Frontal cortex (tissue), 4 donors: ENCODE measurements around the gene OR5H6. TPM values are rescaled to one million over a fixed set of nuclear protein-coding genes. Genes with fewer than 3 reads are reported as not detected.
"Not testable (repeated sequence)": the region's sequence is repeated elsewhere in the genome, so short reads cannot be mapped to it uniquely, and the experiment has no call there.

Experiments
- DNase-seq, 2 donors: peaks; one replicate each; pipeline ENCODE4 v3.0.0; 2012; ENCODE audit warnings: low spot score in 2 of 2
- FAIRE-seq: peaks from 2 replicates; lab custom pipeline; 2012; peaks lifted over from hg19 to GRCh38; lab: Jason Lieb, UNC
- total RNA-seq: library from RNA; depleted of rRNA; stranded (reverse); fragments of >200 nt; gene quantifications from one replicate; pipeline ENCODE4 v1.2.3, GENCODE V29; 2014
- donor health status: control.
- donor health status: control.
- donor health status: control.

OR5H6 gene
- total RNA-seq: not detected

DNA sequence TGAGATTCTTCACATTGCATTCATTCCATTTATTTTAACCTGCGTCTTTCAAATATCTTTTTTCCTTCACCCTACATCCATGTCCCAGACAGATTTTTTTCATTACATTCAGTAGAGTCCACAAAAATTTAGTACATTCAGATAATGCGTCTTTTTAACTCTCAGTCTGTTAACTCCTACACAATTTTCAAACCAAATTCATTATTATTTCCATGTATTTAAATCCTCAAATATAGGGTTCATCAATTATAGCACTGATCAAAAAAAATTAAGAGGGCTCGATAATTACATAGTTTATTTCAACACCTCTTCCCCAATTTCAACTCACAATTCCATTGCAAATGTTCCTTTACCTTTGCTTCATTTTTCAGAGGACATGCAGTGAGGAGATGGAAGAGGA is at the start of gene OR5H6:
Gene OR5H6 (plus strand): TSS at position 301 of the 400 bp plus-strand sequence. CDS start 89 bp downstream, at position 390.
- FAIRE-seq (no peak), DNase-seq (no peak)

- no peak for FAIRE-seq
- no peak for DNase-seq
Observed at GRCh38 chr3:98215051-98215450, 49.0 kb upstream of the OR5H6 start.

DNA sequence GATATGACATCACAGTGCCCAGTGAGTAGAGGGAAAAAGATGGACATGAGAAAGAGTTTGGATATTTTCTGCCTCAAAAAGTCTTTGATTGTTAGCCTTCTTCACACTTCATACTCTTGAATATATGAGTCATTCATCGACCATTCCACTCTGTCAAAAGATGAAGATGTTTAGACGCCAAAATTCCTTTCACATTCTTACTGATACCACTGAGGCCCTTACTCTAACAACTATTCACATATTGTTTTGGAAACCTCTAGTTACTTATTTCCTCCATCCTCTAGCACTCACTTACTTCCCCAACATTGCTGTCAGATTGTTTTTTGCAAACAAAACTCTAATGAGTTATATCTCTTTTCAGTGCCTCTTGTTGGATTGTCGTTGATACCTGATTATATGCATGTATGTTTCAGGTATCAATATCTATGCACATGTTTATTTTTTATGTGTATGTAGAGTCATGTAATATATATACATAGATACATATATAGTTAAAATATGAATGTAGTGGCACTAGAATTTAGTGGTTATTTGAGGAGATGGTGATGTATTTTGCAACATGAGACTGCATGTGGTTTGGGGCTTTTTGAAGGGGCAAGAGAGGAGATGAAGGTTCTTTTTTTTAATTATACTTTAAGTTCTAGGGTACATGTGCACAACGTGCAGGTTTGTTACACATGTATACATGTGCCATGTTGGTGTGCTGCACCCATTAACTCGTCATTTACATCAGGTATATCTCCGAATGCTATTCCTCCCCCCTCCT is 40.0 kb upstream of the OR5H6 start:
- no peak for FAIRE-seq
- DNase-seq: no peak

GRCh38 chr3:98232489-98232888 is 31.6 kb upstream of the OR5H6 start:
- DNase-seq (no peak), FAIRE-seq (no peak)

DNA sequence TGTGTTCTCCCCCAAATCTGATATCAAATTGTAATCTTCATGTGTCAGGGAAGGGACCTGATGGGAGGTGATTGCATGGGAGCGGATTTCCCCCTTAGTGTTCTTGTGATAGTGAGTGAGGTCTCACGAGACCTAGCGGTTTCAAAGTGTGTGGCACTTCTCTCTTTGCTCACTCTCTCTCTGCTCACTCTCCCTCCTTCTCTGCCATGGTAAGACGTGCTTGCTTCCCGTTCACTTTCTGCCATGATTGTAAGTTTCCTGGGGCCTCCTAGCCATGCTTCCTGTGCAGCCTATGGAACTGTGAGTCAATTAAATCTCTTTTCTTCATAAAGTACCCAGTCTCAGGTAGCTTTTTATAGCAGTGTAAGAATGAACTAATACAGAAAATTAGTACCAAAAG is 30.6 kb upstream of the OR5H6 start:
- DNase-seq (no peak), FAIRE-seq (no peak)

GRCh38 chr3:98240131-98240530 is 23.9 kb upstream of the OR5H6 start:
- FAIRE-seq (no peak), DNase-seq (no peak)

- no peak for DNase-seq
- FAIRE-seq: no peak
Observed at GRCh38 chr3:98242155-98242554, 21.9 kb upstream of the OR5H6 start.

DNA sequence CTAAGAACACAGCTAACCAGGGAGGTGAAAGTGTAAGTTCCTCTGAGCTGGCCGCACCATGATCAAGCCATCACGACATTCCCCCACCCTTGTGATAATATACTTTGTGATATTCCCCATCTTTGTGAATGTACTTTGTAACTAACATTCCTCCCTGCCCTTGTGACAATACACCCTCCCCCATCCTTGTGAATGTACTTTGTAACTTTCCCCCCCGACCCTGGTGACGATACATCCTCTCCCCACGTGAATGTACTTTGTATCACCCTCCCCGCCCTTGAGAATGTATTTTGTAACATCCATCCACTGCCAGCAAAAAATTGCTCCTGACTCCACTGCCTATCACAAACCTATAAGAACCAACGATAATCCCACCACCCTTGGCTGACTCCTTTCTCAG is 20.2 kb upstream of the OR5H6 start:
- no peak for FAIRE-seq
- no peak for DNase-seq

GRCh38 chr3:98246142-98246541 is 17.9 kb upstream of the OR5H6 start:
- no peak for FAIRE-seq
- DNase-seq: no peak

DNA sequence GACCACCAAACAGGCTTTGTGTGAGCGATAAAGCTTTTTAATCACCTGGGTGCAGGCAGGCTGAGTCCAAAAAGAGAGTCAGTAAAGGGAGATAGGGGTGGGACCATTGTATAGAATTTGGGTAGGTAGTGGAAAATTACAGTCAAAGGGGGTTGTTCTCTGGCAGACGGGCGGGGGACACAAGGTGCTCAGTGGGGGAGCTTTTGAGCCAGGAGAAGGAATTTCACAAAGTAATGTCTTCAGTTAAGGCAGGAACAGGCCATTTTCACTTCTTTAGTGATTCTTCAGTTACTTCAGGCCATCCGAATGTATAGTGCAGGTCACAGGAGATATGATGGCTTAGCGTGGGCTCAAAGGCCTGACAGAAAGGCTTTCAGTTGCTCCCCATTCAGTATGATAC is 8.0 kb upstream of the OR5H6 start:
- not testable (repeated sequence) for DNase-seq, FAIRE-seq

DNA sequence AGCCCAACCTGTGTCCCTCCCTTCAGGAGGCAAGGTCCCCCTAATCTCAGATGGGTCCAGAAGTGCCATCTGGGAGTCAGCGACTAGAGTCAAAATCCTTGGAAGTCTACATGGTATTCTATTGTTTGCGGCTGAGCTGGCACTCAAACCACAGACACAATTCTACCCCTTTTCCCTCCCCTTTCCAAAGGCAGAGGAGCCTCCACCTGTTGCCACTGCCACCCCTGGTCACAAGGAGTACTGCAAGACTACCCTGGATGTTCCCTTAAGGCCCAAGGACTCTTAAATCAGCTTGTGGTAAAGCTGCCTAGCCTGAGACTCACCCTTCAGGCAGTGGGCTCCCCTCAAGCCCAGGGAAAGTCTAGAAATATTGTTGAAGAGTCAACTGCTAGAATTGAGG is 4.3 kb upstream of the OR5H6 start:
- FAIRE-seq (no peak), DNase-seq (no peak)

- no peak for DNase-seq
- no peak for FAIRE-seq
Observed at GRCh38 chr3:98262046-98262445, 2.0 kb upstream of the OR5H6 start.

- FAIRE-seq (no peak), DNase-seq (no peak)
Observed at GRCh38 chr3:98269846-98270245, 5.8 kb downstream of the OR5H6 start.

- FAIRE-seq: no peak
Observed at GRCh38 chr3:98272126-98272525, 8.1 kb downstream of the OR5H6 start.

DNA sequence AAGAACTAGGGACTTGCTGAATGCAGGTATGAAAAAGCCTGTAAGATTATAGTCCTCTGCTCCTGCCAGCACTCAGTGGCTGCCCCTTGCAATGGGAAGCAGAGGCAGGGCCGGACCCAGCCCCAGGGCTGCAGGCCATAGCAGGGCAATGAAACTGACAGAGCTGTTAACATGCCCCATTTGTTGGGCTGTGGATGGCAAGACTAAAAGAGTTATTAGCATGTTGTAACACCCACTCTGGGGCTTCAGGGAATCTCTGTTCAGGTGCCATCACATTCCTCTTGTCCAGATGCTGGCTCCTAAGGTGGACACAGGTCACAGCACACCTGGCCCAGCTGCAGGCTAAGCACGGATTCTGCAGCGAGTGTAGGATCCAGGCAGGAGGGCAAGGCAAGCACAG is 10.9 kb downstream of the OR5H6 start:
- DNase-seq (no peak), FAIRE-seq (no peak)

More at GRCh38 chr3:98272126-98272525, 8.1 kb downstream of the OR5H6 start:
- no peak for DNase-seq

- DNase-seq: no peak
Observed at GRCh38 chr3:98282205-98282604, 18.2 kb downstream of the OR5H6 start, which contains the start of gene OR5H2. Gene OR5H2, plus strand, starts transcription at chr3:98282505. Its CDS starts 398 bp downstream, at chr3:98282903.

DNA sequence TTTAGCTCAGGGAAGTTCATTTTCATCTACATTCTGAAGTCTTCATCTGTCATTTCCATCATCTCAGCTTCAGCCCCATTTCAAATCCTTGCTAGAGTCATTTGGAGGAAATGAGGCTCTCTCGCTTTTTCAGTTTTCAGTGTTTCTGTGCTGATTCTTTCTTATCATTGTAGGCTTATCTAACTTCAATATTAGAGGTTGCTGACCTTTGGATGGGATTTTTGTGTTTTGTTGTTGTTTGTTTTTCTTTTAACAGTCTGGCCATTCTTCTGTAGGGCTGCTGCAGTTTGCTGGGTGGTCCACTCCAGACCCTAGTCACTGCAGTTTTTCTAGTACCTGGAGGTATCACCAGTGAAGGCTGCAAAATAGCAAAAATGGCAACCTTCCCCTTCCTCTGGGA is 26.9 kb downstream of the OR5H6 start:
- no peak for FAIRE-seq
- DNase-seq: no peak

More at GRCh38 chr3:98282205-98282604, 18.2 kb downstream of the OR5H6 start, which contains the start of gene OR5H2:
- FAIRE-seq: no peak

GRCh38 chr3:98291332-98291957 is 27.4 kb downstream of the OR5H6 start:
- no peak for FAIRE-seq
- DNase-seq: no peak
